HUES6 (cell line): Measurements from ENCODE around the gene MYLK3.

Experiments
- H3K27ac ChIP-seq: 2 replicates; pipeline ENCODE4 v1.7.0; 2013; ENCODE audit warnings: low read depth, mild to moderate bottlenecking, low read length, inconsistent platforms
- H3K27me3 ChIP-seq: 2 replicates; pipeline ENCODE4 v1.6.1; 2013; ENCODE audit warnings: low read length; ENCODE audit not compliant: control insufficient read depth, insufficient read depth
- H3K36me3 ChIP-seq: 2 replicates; pipeline ENCODE4 v1.6.1; 2013; ENCODE audit warnings: low read length; ENCODE audit not compliant: control insufficient read depth, insufficient read depth
- H3K4me1 ChIP-seq: 2 replicates; pipeline ENCODE4 v1.6.1; 2013; ENCODE audit warnings: low read length; ENCODE audit not compliant: control insufficient read depth, insufficient read depth
- H3K4me3 ChIP-seq: 2 replicates; pipeline ENCODE4 v1.5.1; 2013; ENCODE audit warnings: low read depth, low read length
- H3K9ac ChIP-seq: one replicate; pipeline ENCODE4 v1.6.1; 2013; ENCODE audit warnings: mild to moderate bottlenecking, low read length
- H3K9me3 ChIP-seq: 2 replicates; pipeline ENCODE4 v1.6.1; 2013; ENCODE audit warnings: low read depth, low read length; ENCODE audit not compliant: control insufficient read depth, insufficient read depth

The MYLK3 gene

DNA sequence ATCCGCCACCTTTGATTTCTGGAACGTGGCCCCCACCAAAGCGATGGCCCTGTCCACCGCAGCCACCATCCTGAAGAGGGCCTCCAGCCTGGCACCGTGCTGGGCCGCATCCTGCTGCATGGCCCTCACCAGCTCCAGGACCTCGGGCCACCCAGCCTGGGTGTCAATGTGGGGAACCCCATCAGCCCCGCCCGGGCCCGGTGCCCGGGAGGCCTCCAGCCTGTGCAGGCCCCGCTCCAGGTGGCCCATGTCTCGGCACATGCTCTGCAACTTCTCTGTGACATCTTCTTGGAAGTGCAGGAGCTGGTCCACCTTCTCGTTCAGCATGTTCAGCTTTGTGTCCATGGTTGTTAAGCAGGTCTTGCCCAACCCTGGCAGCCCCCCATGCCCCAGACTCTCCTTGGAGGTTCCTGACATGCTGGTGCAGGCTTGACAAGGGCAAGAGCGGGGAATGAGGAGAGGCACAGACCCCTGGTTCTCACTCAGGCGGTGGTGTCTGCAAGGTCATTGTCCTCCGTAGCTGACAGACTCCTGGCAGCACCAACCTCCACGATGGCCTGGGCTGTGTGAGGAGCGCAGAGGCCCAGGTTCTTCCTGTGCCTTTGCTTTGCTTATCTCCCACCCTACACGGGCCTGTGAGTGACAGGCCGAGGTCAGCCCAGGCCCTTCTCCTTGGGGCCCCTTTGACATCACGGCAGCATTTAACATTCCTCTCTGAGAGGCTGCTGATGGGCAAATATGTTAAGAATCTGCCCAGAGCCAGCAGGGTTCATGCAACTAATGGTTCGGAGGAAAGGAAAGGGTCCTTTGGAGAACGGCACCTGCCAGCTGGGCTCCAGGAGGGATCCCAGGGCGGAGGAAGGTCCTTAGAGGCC, at the start of gene MYLK3:
Gene MYLK3 (minus strand): TSS at position 568 of the 875 bp plus-strand sequence. CDS start 151 bp downstream, at position 417.
- H3K9ac ChIP-seq, result peak within 1 kb of the TSS; percentile 51
- no peaks in the 10 kb centered on the region for H3K36me3 ChIP-seq
- H3K9me3 ChIP-seq, result no peaks in the 10 kb centered on the region
- H3K27me3 ChIP-seq, result no peaks in the 10 kb centered on the region
- no peak within 1 kb of the TSS; the same call in 1 of the 2 replicates for H3K4me3 ChIP-seq
- peaks cover 44% of the 10 kb centered on the region for H3K4me1 ChIP-seq
- peak within 1 kb of the TSS; percentile 4; the same call in 1 of the 2 replicates for H3K27ac ChIP-seq

DNA sequence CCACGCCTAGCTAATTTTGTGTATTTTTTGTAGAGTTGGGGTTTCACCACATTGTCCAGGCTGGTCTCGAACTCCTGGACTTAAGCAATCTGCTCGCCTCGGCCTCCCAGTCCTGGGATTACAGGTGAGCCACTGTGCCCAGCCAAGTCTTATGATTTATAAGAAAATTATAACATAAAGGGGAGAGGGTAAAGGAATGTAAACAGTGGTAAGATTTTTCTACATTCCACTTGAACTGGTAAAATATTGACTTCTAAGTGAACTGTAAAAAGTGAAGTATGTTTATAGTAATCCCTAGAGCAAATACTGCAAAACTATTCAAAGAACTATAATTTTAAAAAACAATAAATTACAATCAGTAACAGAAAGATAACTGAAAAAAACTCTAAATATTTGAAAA, 49.4 kb upstream of the MYLK3 start:
- Histone ChIP-seq H3K36me3 (peaks cover 9% of the 10 kb centered on the region; the same call in 1 of the 2 replicates), H3K9me3 (peaks cover 11% of the 10 kb centered on the region), H3K27me3 (no peaks in the 10 kb centered on the region), H3K4me1 (no peaks in the 10 kb centered on the region), H3K9ac (no peak overlapping the region), H3K4me3 (no peak overlapping the region), H3K27ac (no peak overlapping the region)

DNA sequence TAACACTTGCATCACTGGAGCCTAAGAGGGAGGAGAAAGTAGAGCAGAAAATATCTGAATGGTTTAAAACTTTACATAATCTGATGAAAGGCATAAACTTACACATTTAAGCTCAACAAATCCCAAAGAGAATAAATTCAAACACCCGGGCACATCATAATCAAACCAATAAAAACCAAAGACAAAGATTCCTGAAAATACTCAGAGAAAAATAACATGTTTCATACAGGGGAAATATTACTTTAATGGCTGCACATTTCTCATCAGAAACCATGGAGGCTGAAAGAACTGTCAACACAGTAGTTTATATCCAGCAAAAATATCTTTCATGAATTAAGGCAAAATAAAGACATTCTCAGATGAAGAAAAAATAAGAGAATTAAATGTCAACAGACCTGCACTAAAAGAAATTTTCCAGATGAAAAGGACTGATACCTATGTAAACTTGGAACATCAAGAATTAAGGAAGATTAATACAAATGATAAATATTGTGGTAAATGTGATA, 48.7 kb upstream of the MYLK3 start:
- Histone ChIP-seq H3K36me3 (peaks cover 9% of the 10 kb centered on the region; the same call in 1 of the 2 replicates), H3K27ac (no peak overlapping the region), H3K27me3 (no peaks in the 10 kb centered on the region)

DNA sequence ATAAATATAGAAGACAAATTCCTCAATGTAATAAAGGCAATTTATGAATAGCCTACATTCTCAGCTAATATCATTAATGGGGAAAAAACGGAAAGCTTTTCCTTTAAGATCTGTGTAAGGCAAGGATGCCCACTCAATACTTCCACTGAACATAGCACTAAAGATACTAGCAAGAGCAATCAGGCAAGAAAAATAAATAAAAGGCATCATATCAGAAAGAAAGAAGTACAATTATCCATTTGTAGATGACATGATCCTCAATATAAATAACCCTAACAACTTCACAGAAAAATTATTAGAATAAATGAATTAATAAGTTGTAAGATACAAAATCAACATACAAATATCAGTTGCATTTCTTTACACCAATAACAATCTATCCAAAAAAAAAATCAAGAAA, 45.7 kb upstream of the MYLK3 start:
- peaks cover 9% of the 10 kb centered on the region; the same call in 1 of the 2 replicates for H3K36me3 ChIP-seq
- H3K9ac ChIP-seq, result no peak overlapping the region
- peaks cover 11% of the 10 kb centered on the region for H3K9me3 ChIP-seq
- H3K4me3 ChIP-seq, result no peak overlapping the region
- no peaks in the 10 kb centered on the region for H3K27me3 ChIP-seq
- peaks cover 15% of the 10 kb centered on the region for H3K4me1 ChIP-seq
- H3K27ac ChIP-seq, result no peak overlapping the region

More for the DNA sequence above, 48.7 kb upstream of the MYLK3 start:
- H3K4me3 ChIP-seq, result no peak overlapping the region
- H3K9ac ChIP-seq, result no peak overlapping the region
- no peaks in the 10 kb centered on the region for H3K4me1 ChIP-seq
- peaks cover 11% of the 10 kb centered on the region for H3K9me3 ChIP-seq

DNA sequence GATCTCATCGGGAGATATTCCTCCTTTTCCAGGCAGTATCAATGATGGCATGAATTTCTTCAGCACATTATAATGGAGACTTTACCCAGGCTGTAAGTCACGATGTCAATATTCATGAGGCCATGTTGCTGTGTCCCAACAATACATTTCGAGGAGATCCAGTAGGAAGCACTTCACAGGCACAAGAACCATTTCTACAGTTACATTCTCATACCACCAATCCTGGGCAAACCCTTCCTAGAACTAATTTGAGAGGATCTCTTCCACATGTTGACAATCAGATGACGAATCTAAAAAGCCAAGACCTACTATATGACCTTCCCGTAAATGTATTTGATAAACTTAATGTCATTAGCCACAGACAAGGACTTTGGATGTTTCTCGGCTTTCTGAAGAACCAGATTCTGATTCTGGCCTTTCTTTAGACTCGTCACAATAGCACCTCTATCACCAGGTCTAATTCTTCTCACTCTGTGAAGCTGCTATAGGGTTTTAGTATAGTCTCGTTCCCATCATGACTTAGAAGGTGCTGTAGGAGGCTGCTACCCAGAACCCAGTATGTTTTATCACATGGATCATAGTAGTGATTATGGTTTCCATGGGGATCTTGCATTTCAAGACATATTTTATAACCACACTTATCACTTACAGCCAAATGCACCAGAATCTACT, 42.6 kb upstream of the MYLK3 start:
- Histone ChIP-seq H3K9me3 (peaks cover 11% of the 10 kb centered on the region), H3K27me3 (no peaks in the 10 kb centered on the region), H3K36me3 (0 out of 2 replicates have a peak, but pooled peaks cover 3% of the 10 kb centered on the region), H3K4me3 (peak overlapping the region; percentile 99), H3K9ac (peak overlapping the region; percentile 90), H3K27ac (peak overlapping the region; percentile 78; the same call in 1 of the 2 replicates), H3K4me1 (peaks cover 22% of the 10 kb centered on the region)

DNA sequence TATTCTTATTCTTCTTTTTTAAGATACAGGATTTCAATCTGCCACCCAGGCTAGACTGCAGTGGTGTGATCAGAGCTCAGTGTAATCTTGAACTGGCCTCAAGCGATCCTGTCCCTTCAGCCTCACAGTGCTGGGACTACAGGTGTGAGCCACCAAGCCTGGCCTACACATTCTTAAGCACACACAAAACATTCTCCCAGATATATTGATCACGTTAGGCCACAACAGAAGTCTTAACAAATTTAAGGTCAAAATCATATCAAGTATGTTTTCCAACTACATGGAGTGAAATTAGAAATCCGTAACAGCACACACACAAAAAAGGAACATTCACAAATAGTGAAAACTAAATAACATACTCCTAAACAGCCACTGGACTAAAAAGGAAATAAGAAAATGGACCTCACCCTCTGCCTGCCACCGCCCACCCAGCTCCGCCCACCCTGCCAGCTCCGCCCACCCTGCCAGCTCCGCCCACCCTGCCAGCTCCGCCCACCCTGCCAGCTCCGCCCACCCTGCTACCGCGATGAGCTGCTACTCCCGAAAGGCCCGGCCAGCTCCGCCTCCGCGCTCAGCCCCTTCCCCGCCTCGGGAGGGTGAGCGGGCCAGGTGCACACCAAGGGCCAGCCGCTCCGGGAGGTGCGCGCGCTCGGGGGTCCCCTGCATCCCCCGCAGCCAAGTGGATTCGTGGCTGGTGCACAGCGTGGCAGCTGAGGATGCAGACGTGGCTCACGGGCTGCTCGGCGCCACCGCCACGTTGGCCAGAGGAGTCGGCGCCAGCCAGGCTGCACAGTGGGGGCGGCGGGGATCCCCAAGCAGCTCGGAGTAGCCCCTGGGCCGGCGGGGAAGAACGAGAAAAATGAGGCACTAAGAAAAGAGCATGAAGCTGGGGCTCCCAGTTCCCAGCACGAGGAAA, 41.6 kb upstream of the MYLK3 start:
- Histone ChIP-seq H3K9me3 (peaks cover 7% of the 10 kb centered on the region), H3K4me3 (peak overlapping the region; percentile 99), H3K36me3 (no peaks in the 10 kb centered on the region), H3K27ac (peak overlapping the region; percentile 78), H3K27me3 (no peaks in the 10 kb centered on the region), H3K9ac (peak overlapping the region; percentile 90), H3K4me1 (peaks cover 28% of the 10 kb centered on the region)

DNA sequence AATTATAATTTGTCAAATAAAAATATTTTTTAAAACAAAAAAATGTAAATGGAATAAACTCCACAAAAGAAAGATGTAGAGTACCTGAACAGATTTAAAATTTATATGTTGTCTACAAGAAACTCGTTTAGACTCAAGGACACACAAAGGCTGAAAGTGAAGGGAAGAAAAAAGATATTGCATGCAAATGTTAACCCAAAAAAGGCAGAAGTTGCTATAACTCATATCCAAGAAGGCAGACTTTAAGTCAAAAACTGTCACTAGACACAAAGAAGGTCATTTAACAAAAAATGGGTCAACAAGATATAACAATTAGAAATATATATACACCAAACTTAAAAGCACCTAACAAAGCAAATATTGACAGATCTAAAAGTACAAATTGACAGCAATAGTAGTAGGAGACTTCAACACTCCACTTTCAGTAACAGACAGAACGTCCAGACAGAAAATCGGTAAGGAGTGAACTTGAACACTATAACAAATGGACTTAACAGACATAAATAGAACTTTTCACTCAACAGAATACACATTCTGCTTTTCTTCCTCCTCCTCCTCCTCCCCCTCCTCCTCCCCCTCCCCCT, 40.8 kb upstream of the MYLK3 start:
- H3K9ac ChIP-seq, result no peak overlapping the region
- no peaks in the 10 kb centered on the region for H3K36me3 ChIP-seq
- no peaks in the 10 kb centered on the region for H3K27me3 ChIP-seq
- H3K4me3 ChIP-seq, result peak overlapping the region; percentile 56
- peaks cover 5% of the 10 kb centered on the region for H3K9me3 ChIP-seq
- no peak overlapping the region for H3K27ac ChIP-seq
- peaks cover 29% of the 10 kb centered on the region for H3K4me1 ChIP-seq

DNA sequence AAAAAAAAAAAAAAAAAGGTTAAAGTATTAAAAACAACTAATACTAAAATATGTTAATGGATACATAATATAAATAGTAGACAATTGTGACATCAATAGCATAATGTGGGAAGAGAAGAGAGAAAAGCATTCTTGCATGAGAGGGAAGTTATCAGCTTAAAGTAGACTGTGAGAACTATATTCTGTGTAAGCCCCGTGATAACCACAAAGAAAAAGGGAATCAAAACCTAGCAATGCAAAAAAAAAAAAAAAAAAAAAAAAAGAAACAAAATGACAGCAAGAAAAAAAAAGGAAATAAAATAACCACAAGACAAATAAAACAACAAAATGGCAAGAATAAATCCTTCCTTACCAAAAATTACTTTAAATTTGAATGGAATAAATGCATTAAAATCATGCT, 39.8 kb upstream of the MYLK3 start:
- no peaks in the 10 kb centered on the region for H3K9me3 ChIP-seq
- peaks cover 29% of the 10 kb centered on the region for H3K4me1 ChIP-seq
- H3K9ac ChIP-seq, result no peak overlapping the region
- H3K36me3 ChIP-seq, result no peaks in the 10 kb centered on the region
- no peak overlapping the region for H3K27ac ChIP-seq
- no peaks in the 10 kb centered on the region for H3K27me3 ChIP-seq
- no peak overlapping the region for H3K4me3 ChIP-seq

DNA sequence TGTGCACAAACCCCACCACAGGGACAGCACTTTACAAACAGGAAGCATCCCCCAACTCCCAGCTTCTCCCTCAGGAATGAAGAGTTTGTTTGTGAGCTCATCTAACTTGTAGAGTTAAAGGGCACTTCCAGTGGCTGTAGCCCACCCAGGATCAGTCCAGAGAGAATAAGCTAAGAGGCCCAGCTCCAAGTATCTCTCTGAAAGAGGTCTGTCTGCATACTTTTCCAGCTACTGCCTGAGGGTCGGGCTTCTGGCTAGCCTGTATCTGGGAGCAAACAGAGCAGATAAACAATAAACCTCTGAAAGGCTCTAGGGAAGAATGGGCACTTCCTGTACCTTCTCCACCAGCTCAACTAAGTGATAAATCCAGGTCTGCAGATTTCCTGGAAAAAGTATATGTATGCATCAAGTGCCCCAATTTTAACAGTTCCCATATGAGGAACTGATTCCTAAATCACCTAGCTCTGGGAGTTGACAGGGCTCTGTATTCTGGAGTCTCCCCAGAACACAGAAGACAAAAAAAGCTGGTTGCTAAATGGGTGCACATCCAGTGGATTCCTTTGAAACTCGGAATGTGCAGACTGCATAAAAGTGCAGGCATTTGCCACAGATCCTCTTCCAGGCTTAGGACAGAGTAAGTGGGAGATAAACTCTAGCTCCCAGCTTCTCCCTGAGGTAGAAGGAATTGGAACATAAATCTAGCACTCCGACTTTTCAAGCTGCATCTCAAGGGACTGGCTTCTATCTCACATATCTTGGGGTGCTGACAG, 37.1 kb upstream of the MYLK3 start:
- Histone ChIP-seq H3K4me3 (no peak overlapping the region), H3K27me3 (no peaks in the 10 kb centered on the region), H3K27ac (0 out of 2 replicates have a peak overlapping the region, but pooled peaks have one; percentile 25), H3K4me1 (peaks cover 22% of the 10 kb centered on the region), H3K9me3 (no peaks in the 10 kb centered on the region), H3K9ac (peak overlapping the region; percentile 9), H3K36me3 (no peaks in the 10 kb centered on the region)
